Neural cell (in vitro differentiated cells): ENCODE results near the gene BLMH.

Experiments
- EP300 ChIP-seq: fragments of 450-650 bp; conservative IDR thresholded peaks from 2 replicates; pipeline ENCODE4 v1.6.1; 2014; ENCODE audit warnings: antibody characterized with exemption, mild to moderate bottlenecking, moderate library complexity; ENCODE audit not compliant: poor library complexity, severe bottlenecking
- EZH2 ChIP-seq: fragments of 200-600, 300-800 bp; shearing (Covaris generic), sonication (generic); IDR thresholded peaks from 2 replicates; pipeline ENCODE4 v1.6.1; 2014; ENCODE audit warnings: antibody characterized with exemption, low read length, borderline replicate concordance, mild to moderate bottlenecking; ENCODE audit not compliant: insufficient read depth, poor library complexity, severe bottlenecking
- POLR2AphosphoS5 ChIP-seq: IDR thresholded peaks from 2 replicates; pipeline ENCODE4 v1.6.1; 2012
- RAD21 ChIP-seq: fragments of 450-650 bp; conservative IDR thresholded peaks from 2 replicates; pipeline ENCODE4 v1.6.1; 2014; ENCODE audit warnings: antibody characterized with exemption, mild to moderate bottlenecking, moderate library complexity
- SMC3 ChIP-seq: fragments of 450-650 bp; conservative IDR thresholded peaks from 2 replicates; pipeline ENCODE4 v1.6.1; 2014; ENCODE audit warnings: antibody characterized with exemption, mild to moderate bottlenecking, moderate library complexity; ENCODE audit not compliant: poor library complexity
- TF ChIP-seq, protein P1 (sequence below): fragments of 450-650 bp; IDR thresholded peaks from 2 replicates; pipeline ENCODE4 v1.5.1; 2014; ENCODE audit warnings: antibody characterized with exemption, mild to moderate bottlenecking, moderate library complexity; ENCODE audit not compliant: poor library complexity, severe bottlenecking

DNA sequence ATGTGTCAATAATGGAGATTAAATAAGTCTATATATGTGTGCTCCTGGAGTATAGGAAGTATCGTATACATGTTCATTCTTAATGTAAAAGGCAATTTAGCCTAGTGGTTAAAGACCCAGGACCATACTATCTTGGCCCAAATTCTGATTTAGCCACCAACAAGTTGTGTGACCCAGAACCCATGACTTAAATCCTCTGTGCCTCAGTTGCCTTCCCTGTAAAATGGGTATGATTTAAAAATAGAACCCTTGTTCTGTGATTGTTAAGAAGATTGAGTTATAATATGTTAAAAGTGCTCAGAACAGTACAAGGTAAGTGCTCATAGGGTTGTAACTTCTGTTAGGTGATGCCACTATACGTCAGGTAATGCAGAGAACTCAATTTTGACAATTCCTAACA lies 18.8 kb upstream of the BLMH start:
- no peak for TF ChIP-seq EP300
- TF ChIP-seq, protein P1, sequence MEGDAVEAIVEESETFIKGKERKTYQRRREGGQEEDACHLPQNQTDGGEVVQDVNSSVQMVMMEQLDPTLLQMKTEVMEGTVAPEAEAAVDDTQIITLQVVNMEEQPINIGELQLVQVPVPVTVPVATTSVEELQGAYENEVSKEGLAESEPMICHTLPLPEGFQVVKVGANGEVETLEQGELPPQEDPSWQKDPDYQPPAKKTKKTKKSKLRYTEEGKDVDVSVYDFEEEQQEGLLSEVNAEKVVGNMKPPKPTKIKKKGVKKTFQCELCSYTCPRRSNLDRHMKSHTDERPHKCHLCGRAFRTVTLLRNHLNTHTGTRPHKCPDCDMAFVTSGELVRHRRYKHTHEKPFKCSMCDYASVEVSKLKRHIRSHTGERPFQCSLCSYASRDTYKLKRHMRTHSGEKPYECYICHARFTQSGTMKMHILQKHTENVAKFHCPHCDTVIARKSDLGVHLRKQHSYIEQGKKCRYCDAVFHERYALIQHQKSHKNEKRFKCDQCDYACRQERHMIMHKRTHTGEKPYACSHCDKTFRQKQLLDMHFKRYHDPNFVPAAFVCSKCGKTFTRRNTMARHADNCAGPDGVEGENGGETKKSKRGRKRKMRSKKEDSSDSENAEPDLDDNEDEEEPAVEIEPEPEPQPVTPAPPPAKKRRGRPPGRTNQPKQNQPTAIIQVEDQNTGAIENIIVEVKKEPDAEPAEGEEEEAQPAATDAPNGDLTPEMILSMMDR = no peak
- no peak for TF ChIP-seq EZH2
- no peak for TF ChIP-seq SMC3
- no peak for TF ChIP-seq POLR2AphosphoS5
- no peak for TF ChIP-seq RAD21
